ENCODE results near the gene MS4A10. TPM values are rescaled to one million over a fixed set of nuclear protein-coding genes. Genes with fewer than 3 reads are reported as not detected.

Gene MS4A10
- total RNA-seq (2014; rRNA removed) (not detected in 2 replicates), Bru-seq, nascent RNA (not detected), BruChase-seq, experiment 1, labeled RNA remaining after a 6-hour chase (not detected), BruChase-seq, experiment 2, labeled RNA remaining after a 2-hour chase (not detected)
- long read RNA-seq = 0 reads

- H3K27ac ChIP-seq (ENCODE audit: low read length) = no peak within 1 kb of the TSS
- no peak within 1 kb of the TSS for H3K9ac ChIP-seq (ENCODE audit: low read length)
- no peak within 1 kb of the TSS for H2AFZ ChIP-seq (ENCODE audit: low read length)
- no peaks in the 10 kb centered on the region for H4K20me1 ChIP-seq (ENCODE audit: low read length)
- no peak within 1 kb of the TSS for H3K4me3 ChIP-seq (ENCODE audit: low read length)
- intact Hi-C loops (cut with micrococcal nuclease) = no loop called here
- no peaks in the 10 kb centered on the region for H3K36me3 ChIP-seq (ENCODE audit: low read depth, low read length)
- no peaks in the 10 kb centered on the region for H3K27me3 ChIP-seq (ENCODE audit: low read length)
- CTCF ChIA-PET = no interaction called here
- no peak for DNase-seq
- no peak within 1 kb of the TSS for H3K4me2 ChIP-seq (ENCODE audit: low read length)
- no peaks in the 10 kb centered on the region for H3K9me2 ChIP-seq (replicated peaks; ENCODE audit: low read length)
- no peaks in the 10 kb centered on the region for H3F3A ChIP-seq (ENCODE audit: low read length, unreplicated experiment)
- no peaks in the 10 kb centered on the region for H3K9me3 ChIP-seq (ENCODE audit: low read length)
- H3K4me1 ChIP-seq (ENCODE audit: insufficient read depth, low read length) = peaks cover 10% of the 10 kb centered on the region; the same call in 1 of the 2 replicates
- no peak for ATAC-seq
- POLR2A ChIA-PET (ENCODE audit: unreplicated experiment) = no interaction called here
- no peaks in the 10 kb centered on the region for H3K79me2 ChIP-seq (ENCODE audit: low read length)
- BruUV-seq (replicated peaks) = no TSS peak
- no peak for TF ChIP-seq EZH2 (IDR thresholded peaks at IDR 0.05; ENCODE audit: low read length, unreplicated experiment)
- TF ChIP-seq EZH2phosphoT487 (IDR thresholded peaks at IDR 0.05; ENCODE audit: borderline replicate concordance, low read length) = no peak
- TF ChIP-seq CTCF (conservative IDR thresholded peaks at IDR 0.05; ENCODE audit: low read depth, low read length) = no peak
Observed at GRCh38 chr11:60785136-60785535, at the start of gene MS4A10. TSS of gene MS4A10 (plus strand) at chr11:60785333. CDS start at chr11:60790336, 5,003 bp downstream.

GRCh38 chr11:60739114-60739513 is 46.0 kb upstream of the MS4A10 start:
- Histone ChIP-seq H3K9me2 (replicated peaks; ENCODE audit: low read length) (no peaks in the 10 kb centered on the region), H3K9ac (ENCODE audit: low read length) (no peak overlapping the region), H3K4me1 (ENCODE audit: insufficient read depth, low read length) (no peaks in the 10 kb centered on the region), H3K9me3 (ENCODE audit: low read length) (no peaks in the 10 kb centered on the region), H3K36me3 (ENCODE audit: low read depth, low read length) (no peaks in the 10 kb centered on the region), H4K20me1 (ENCODE audit: low read length) (no peaks in the 10 kb centered on the region), H2AFZ (ENCODE audit: low read length) (no peak overlapping the region), H3K27ac (ENCODE audit: low read length) (no peak overlapping the region), H3K4me2 (ENCODE audit: low read length) (no peak overlapping the region), H3F3A (ENCODE audit: low read length, unreplicated experiment) (no peaks in the 10 kb centered on the region), H3K79me2 (ENCODE audit: low read length) (no peaks in the 10 kb centered on the region), H3K27me3 (ENCODE audit: low read length) (peaks cover 49% of the 10 kb centered on the region), H3K4me3 (ENCODE audit: low read length) (no peak overlapping the region)
- POLR2A ChIA-PET (ENCODE audit: unreplicated experiment) = no interaction called here
- DNase-seq (no peak), ATAC-seq (no peak)
- BruUV-seq (replicated peaks) = no TSS peak
- intact Hi-C loops (cut with micrococcal nuclease) = no loop called here
- no peak for TF ChIP-seq EZH2 (IDR thresholded peaks at IDR 0.05; ENCODE audit: low read length, unreplicated experiment)
- TF ChIP-seq EZH2phosphoT487 (IDR thresholded peaks at IDR 0.05; ENCODE audit: borderline replicate concordance, low read length) = no peak
- no peak; the same call in 1 of the 2 replicates for TF ChIP-seq CTCF (conservative IDR thresholded peaks at IDR 0.05; ENCODE audit: low read depth, low read length)
- CTCF ChIA-PET = no interaction called here

GRCh38 chr11:60740573-60740972 is 44.6 kb upstream of the MS4A10 start:
- POLR2A ChIA-PET (ENCODE audit: unreplicated experiment) = no interaction called here
- Histone ChIP-seq H3K9me2 (replicated peaks; ENCODE audit: low read length) (no peaks in the 10 kb centered on the region), H3K4me2 (ENCODE audit: low read length) (no peak overlapping the region), H3K9ac (ENCODE audit: low read length) (no peak overlapping the region), H3K36me3 (ENCODE audit: low read depth, low read length) (no peaks in the 10 kb centered on the region), H3K27me3 (ENCODE audit: low read length) (peaks cover 45% of the 10 kb centered on the region), H3K4me3 (ENCODE audit: low read length) (no peak overlapping the region), H4K20me1 (ENCODE audit: low read length) (no peaks in the 10 kb centered on the region), H3F3A (ENCODE audit: low read length, unreplicated experiment) (no peaks in the 10 kb centered on the region), H3K27ac (ENCODE audit: low read length) (no peak overlapping the region), H3K4me1 (ENCODE audit: insufficient read depth, low read length) (no peaks in the 10 kb centered on the region), H3K9me3 (ENCODE audit: low read length) (no peaks in the 10 kb centered on the region), H2AFZ (ENCODE audit: low read length) (no peak overlapping the region), H3K79me2 (ENCODE audit: low read length) (no peaks in the 10 kb centered on the region)
- no TSS peak for BruUV-seq (replicated peaks)
- TF ChIP-seq EZH2 (IDR thresholded peaks at IDR 0.05; ENCODE audit: low read length, unreplicated experiment) (no peak), CTCF (conservative IDR thresholded peaks at IDR 0.05; ENCODE audit: low read depth, low read length) (no peak), EZH2phosphoT487 (IDR thresholded peaks at IDR 0.05; ENCODE audit: borderline replicate concordance, low read length) (no peak)
- DNase-seq (peak; percentile 19), ATAC-seq (no peak)
- intact Hi-C loops (cut with micrococcal nuclease) = no loop called here
- CTCF ChIA-PET = no interaction called here

Data from PC-3 (cell line).